ENCODE measurements around the gene SPEF2.

The SPEF2 gene

DNA sequence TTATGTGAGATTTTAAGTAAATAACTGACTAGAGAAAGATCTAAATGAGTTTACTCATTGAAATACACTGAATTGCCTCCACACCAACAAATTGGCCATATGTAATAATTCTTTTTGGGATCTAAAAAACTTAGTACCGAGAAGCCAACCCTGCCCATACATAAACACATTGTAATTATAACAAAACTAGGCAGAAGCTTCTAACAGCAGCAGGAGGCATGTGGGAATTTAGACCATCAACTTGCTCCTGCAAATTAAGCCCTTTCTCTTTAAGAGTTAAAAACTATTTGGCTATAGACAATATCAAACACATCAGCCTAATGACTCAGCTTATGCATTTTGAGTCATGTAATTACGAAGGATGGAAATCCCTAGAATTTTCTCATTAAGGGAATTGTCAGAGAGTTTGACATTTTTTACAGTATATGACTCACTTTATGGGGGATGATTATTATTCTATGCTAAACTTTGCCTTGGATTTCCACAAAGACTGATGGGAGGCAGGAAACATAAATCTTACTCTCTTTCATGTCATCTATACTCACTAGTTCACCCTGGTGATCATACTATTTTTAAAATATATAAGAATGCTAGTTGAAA is 240.0 kb downstream of the SPEF2 start:
- TF ChIP-seq MYC (IDR thresholded peaks at IDR 0.05; ENCODE audit: low read depth, low read length) (no peak), POLR2A (IDR thresholded peaks at IDR 0.05; ENCODE audit: extremely low read depth, insufficient read length) (no peak), CTCF (IDR thresholded peaks at IDR 0.05; ENCODE audit: low read depth, low read length) (no peak)
- TF ChIP-seq, protein P1, sequence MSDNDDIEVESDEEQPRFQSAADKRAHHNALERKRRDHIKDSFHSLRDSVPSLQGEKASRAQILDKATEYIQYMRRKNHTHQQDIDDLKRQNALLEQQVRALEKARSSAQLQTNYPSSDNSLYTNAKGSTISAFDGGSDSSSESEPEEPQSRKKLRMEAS (IDR thresholded peaks at IDR 0.05; ENCODE audit: low read depth, low read length): no peak
- H3K4me3 ChIP-seq (ENCODE audit: low read depth, low read length): no peak overlapping the region
- no peak for DNase-seq (ENCODE audit: low read depth)

DNA sequence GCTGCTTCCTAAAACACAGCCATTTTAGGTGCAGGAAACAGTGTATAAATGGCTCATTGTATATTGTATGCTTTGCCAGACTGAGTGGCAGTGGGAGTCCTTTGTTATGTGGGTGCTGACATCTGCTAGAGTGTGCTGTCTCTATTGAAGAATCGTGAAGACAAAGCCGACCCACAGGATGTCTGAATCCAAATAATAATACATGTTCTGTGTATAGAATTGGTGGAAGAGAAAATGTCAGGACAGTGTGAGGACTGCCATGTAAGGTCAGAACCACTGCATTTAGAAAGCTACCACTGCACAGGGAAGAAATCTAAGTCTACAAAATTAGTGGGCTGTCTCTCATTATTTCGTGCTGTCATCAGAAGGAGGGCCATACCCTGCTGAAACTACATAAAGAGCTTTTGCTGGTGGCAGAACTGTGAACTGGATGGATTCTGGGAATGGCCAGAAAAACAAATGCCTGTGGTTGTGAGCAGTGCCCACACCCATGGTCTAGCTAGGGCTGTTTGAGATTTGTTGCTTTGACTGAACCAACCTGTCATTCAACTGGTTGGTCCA is 241.5 kb downstream of the SPEF2 start:
- TF ChIP-seq POLR2A (IDR thresholded peaks at IDR 0.05; ENCODE audit: extremely low read depth, insufficient read length) (no peak), CTCF (IDR thresholded peaks at IDR 0.05; ENCODE audit: low read depth, low read length) (no peak)
- TF ChIP-seq, protein P1 (IDR thresholded peaks at IDR 0.05; ENCODE audit: low read depth, low read length): no peak
- DNase-seq (ENCODE audit: low read depth): no peak
- H3K4me3 ChIP-seq (ENCODE audit: low read depth, low read length): no peak overlapping the region

DNA sequence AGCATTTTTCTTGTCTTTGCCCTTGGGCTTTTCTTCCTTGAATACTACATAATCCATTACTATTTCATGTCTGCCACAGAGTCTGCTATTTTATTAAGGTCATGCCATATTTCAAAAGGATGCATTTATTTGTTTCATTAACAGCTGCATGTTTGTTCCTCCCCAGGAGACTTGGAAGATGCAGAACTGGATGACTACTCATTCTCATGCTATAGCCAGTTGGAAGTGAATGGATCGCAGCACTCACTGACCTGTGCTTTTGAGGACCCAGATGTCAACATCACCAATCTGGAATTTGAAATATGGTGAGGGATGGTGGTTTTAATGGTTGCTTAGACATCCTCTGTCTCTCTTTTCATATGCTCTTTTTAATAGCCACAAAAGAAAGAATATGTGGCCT is 243.0 kb downstream of the SPEF2 start:
- DNase-seq (ENCODE audit: low read depth): no peak
- no peak overlapping the region for H3K4me3 ChIP-seq (ENCODE audit: low read depth, low read length)
- TF ChIP-seq CTCF (IDR thresholded peaks at IDR 0.05; ENCODE audit: low read depth, low read length) (no peak), MYC (IDR thresholded peaks at IDR 0.05; ENCODE audit: low read depth, low read length) (no peak), POLR2A (IDR thresholded peaks at IDR 0.05; ENCODE audit: extremely low read depth, insufficient read length) (no peak)
- TF ChIP-seq, protein P1 (IDR thresholded peaks at IDR 0.05; ENCODE audit: low read depth, low read length): no peak

DNA sequence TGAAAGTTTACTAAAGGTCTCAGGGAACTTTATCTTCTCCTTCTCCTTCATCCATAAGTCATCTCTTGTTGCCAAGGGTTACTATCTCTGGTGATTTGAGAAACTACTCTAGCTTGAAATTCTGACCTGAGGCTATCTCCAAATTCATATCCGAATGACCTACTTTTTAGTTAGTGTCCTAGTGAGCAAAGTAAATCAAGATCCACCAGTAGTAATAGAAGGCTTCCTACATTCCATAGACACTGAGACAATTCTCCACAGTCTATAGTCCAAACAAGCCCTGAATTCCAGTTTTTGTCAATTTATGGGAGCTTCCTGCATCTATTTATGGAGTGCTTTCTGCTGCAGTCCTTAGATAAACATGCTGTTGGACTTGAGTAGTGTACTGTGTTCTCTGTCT is 244.1 kb downstream of the SPEF2 start:
- H3K4me3 ChIP-seq (ENCODE audit: low read depth, low read length): no peak overlapping the region
- no peak for DNase-seq (ENCODE audit: low read depth)
- TF ChIP-seq POLR2A (IDR thresholded peaks at IDR 0.05; ENCODE audit: extremely low read depth, insufficient read length) (no peak), CTCF (IDR thresholded peaks at IDR 0.05; ENCODE audit: low read depth, low read length) (no peak)
- TF ChIP-seq, protein P1 (IDR thresholded peaks at IDR 0.05; ENCODE audit: low read depth, low read length): no peak

DNA sequence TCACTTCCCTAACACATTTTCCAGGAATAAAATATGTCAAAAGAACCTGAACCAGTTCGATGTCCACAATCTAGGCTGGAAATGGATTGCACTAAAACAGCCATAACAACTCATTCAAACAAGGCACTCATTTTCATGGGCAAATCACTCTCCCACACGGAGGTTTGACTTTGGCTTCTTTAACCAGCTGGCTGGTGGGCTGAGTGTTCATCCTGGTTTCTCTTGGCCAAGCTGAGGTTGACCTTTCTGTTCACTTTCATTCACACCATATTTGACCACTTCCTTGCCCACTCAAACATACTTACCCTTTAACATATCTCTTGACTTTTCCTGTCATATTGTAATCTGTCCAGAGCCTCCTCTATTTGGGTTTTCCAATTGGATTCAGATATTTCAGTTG is 244.5 kb downstream of the SPEF2 start:
- H3K4me3 ChIP-seq (ENCODE audit: low read depth, low read length): no peak overlapping the region
- TF ChIP-seq MYC (IDR thresholded peaks at IDR 0.05; ENCODE audit: low read depth, low read length) (no peak), POLR2A (IDR thresholded peaks at IDR 0.05; ENCODE audit: extremely low read depth, insufficient read length) (no peak)
- no peak for DNase-seq (ENCODE audit: low read depth)

- TF ChIP-seq POLR2A (IDR thresholded peaks at IDR 0.05; ENCODE audit: extremely low read depth, insufficient read length) (no peak), CTCF (IDR thresholded peaks at IDR 0.05; ENCODE audit: low read depth, low read length) (no peak), MYC (IDR thresholded peaks at IDR 0.05; ENCODE audit: low read depth, low read length) (no peak)
- TF ChIP-seq, protein P1 (IDR thresholded peaks at IDR 0.05; ENCODE audit: low read depth, low read length): no peak; the same call in 1 of the 2 replicates
- H3K4me3 ChIP-seq (ENCODE audit: low read depth, low read length): no peak overlapping the region
- DNase-seq (ENCODE audit: low read depth): peak; percentile 30
Observed at GRCh38 chr5:35863159-35863558, 245.5 kb downstream of the SPEF2 start.

Measured in NB4 (cell line).